Prostate gland (tissue), 2 donors: ENCODE data around the gene S100A13.

Experiments used
- CTCF ChIP-seq, 4 experiments: fragments of 200-600 bp in 2 of 4; fragments of 450-650 bp in 2 of 4; sonication (generic) in 2 of 4; IDR thresholded peaks; 1 replicate in 3 of 4; 2 replicates in 1 of 4; pipeline ENCODE4 v1.5.1; 2016 to 2019; ENCODE audit warnings: antibody characterized with exemption in 4 of 4, mild to moderate bottlenecking in 2 of 4, moderate library complexity in 2 of 4
- POLR2A ChIP-seq: fragments of 450-650 bp; IDR thresholded peaks from one replicate; pipeline ENCODE4 v1.6.1; 2016; ENCODE audit warnings: antibody characterized with exemption, mild to moderate bottlenecking

DNA sequence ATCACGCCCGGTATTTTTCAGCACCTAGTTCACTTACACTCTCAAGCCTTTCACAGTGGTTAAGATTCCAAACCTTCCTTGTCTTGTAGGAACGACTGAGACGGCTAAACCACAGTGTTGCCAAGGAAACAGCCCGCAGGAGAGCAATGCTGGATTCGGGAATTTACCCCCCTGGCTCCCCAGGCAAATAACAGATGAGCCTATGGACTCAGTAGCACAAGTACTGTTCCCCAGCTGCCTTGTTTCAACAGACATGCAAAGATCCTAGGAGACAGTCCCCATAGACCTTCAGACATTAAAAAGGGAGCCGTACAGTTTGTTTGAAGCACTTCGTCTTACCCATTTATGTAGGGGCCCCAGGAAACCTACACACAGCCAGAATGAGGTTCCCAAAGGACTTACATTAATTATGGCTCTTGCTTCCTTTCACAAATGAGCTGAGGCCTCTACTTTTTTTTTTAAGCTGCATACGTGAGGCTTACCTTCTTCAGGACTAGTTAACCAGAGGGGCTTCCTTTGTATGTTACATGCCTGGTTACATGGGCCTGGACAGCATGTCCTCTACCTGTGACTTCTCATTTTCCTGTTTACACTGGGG is 33.9 kb upstream of the S100A13 start:
- no peak for TF ChIP-seq CTCF (IDR thresholded peaks at IDR 0.05)
- no peak for TF ChIP-seq POLR2A
